M059J (cell line): ENCODE measurements around the gene ZMYM4. TPM values are rescaled to one million over a fixed set of nuclear protein-coding genes. Genes with fewer than 3 reads are reported as not detected.

Experiments
- DNase-seq: peaks from one replicate; pipeline ENCODE4 v3.0.0-alpha.2; 2012; ENCODE audit warnings: low read depth
- total RNA-seq: library from RNA; depleted of rRNA; stranded (reverse); fragments of >200 nt; shearing (Covaris generic); gene quantifications from 2 replicates; pipeline ENCODE4 v1.2.3, GENCODE V29; 2014

The ZMYM4 gene
- total RNA-seq, 1 experiment from 2014 or later: 36.1 TPM

DNA sequence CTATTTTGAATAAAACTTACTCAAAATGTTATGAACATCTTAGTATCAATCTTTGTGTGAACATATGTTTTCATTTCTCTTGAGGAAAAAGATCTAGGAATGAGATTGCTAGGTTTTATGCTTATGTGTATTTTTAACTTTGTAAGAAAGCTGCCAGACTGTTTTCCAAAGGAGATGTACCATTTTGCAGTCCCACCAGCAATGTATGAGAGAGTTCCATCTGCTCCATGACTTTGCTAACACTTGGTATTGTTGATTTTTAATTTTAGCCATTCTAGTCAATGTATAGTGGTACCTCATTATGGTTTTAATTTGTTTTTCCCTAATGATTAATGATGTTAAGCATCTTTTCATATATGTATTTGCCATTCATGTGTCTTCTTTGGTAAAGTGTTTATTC is 132.5 kb downstream of the ZMYM4 start:
- DNase-seq: no peak

GRCh38 chr1:35406103-35406502 is 137.6 kb downstream of the ZMYM4 start:
- no peak for DNase-seq

DNA sequence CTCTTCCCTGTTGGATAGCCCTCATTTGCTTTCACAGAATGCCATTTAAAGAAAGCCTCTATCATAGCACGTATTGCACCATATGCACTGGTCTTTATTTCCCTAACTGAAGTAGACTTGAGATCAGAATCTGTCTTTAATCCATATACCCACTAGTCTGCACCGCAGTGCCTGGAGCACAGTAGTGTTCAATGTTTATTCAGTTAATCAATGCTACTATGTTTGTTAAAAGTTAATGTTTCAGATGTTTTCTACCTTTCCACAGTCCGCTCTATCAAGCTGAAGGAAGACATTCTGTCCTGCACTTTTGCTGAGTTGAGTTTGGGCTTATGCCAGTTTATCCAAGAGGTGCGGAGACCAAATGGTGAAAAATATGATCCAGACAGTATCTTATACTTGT is 139.2 kb downstream of the ZMYM4 start:
- DNase-seq: no peak

- no peak for DNase-seq
Observed at GRCh38 chr1:35408925-35409324, 140.4 kb downstream of the ZMYM4 start.

- DNase-seq: no peak
Observed at GRCh38 chr1:35426097-35426586, 157.6 kb downstream of the ZMYM4 start.

DNA sequence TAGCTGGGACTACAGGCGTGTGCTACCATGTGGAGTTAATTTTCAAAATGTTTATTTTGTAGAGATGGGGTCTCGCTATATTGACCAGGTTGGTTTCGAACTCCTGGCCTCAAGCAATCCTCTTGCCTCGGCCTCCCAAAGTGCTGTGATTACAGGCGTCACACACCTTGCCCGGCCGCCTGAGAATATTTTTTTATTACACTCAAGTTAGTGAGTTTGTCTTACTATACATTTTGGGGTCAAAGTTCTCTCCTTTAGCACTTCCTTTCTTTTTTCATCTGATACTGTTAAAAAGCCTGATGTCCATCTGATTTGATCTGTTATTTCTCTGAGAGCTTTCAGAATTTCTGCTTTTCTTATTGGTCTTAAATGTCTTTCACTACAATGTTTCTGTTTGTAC is 159.9 kb downstream of the ZMYM4 start:
- DNase-seq: no peak

- no peak for DNase-seq
Observed at GRCh38 chr1:35430762-35431161, 162.3 kb downstream of the ZMYM4 start.

- no peak for DNase-seq
Observed at GRCh38 chr1:35431173-35431599, 162.7 kb downstream of the ZMYM4 start.

DNA sequence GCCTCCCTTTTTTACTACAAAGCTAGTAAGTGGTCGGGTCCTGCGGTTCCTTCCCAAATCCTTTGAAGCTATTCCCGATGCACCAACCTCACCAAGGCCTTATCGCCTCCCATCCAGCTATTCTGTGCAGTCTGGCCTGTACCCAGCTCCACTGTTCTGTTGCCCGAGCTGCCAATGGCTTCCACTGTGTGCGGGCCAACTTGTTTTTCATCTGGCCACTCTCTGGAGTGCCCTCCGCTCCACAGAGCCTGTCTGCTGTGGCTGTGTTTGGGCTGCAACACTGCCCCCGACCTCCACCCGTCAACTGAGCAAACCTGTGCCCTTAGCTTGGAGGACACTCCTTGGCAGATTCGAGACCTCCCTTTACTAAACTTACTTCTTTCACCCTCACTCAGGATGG is 163.7 kb downstream of the ZMYM4 start:
- no peak for DNase-seq

DNA sequence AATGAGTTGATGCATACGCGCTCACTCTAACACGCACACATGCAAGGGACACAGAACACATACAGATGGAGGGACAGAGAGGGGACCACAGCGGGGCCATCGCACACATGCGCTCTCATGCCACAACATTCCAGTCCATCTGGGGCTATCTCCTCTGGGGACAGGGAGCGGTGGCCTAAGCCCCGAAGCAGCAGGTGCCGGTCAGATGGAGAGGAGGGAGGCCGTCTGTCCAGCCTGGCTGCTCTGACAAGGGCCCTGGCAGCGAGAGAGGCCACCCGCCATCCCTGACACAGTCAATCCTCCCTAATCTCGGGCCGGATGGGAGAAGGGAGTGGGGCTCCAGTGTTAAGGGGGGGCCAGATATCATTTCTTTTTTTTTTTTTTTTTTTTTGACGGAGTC is 165.2 kb downstream of the ZMYM4 start:
- DNase-seq: no peak

- no peak for DNase-seq
Observed at GRCh38 chr1:35434703-35435102, 166.2 kb downstream of the ZMYM4 start.

- no peak for DNase-seq
Observed at GRCh38 chr1:35436078-35436477, 167.6 kb downstream of the ZMYM4 start.

DNA sequence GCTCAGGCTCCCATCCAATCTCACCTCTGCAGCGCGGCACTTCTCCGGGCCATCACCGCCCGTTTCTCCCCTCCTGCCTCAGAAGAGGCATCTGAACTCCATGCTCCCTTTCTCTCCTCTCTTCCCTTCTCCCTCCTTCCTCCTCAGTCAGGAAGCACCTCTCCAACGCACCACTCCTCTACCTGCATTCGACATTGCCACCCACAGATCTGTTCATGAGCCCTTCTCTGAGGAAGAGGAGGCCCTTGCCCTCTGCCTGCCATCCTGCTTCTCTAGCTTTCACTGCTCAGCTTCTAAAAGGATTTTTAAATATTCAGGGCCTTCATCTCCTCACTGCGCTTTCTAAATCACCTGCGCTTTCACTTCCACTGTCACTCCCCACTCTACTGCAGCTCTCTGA is 168.7 kb downstream of the ZMYM4 start:
- DNase-seq: no peak

DNA sequence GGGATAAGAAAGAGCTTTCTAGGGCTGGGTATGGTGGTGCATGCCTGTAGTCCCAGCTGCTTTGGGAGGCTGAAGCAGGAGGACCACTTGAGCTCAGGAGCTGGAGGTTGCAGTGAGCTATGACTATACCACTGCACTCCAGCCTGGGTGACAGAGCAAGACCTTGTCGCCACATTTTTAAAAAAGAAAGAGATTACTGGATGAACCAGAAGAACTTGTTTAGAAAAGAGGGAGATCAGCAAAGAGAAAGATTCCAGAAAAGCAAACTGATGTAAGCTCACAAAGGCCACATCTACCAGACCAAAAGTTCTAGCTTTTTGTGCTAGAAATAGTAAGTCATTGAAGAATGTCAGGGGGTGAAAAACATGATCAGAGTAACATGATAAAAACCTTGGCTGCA is 171.1 kb downstream of the ZMYM4 start:
- DNase-seq: no peak

GRCh38 chr1:35441926-35442579 is 173.5 kb downstream of the ZMYM4 start:
- no peak for DNase-seq

GRCh38 chr1:35442734-35443133 is 174.2 kb downstream of the ZMYM4 start:
- DNase-seq: no peak

GRCh38 chr1:35443768-35444518 is 175.4 kb downstream of the ZMYM4 start:
- no peak for DNase-seq

DNA sequence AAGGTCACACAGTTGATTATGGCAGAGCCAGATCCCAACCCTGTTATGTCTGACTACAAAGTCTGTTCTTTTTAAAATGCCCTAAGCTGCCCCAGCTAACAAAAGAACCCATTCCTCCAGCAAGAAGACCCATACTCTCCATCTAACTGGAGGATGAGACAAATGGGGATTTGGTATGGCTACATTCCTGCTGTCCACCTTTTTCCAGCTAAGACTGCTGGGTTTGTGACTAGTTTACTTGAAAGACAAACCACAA is 175.9 kb downstream of the ZMYM4 start:
- DNase-seq: no peak

DNA sequence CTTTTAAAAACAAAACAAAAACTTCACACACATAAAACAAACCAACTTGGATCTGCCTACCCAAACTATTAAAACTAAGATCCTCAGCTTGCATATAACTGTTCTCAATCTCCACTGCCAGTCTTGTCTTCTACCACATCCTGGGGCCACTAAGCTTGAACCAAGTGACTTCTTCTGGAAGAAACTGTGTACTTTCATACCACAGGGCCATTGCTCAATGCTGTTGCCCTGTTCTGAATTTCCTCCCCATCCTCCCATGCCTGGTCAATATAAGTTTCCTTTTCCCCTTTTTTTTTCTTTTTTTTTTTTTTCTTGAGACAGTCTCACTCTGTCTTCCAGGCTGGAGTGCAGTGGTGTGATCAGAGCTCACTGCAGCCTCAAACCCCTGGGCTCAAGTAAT is 178.8 kb downstream of the ZMYM4 start:
- no peak for DNase-seq

DNA sequence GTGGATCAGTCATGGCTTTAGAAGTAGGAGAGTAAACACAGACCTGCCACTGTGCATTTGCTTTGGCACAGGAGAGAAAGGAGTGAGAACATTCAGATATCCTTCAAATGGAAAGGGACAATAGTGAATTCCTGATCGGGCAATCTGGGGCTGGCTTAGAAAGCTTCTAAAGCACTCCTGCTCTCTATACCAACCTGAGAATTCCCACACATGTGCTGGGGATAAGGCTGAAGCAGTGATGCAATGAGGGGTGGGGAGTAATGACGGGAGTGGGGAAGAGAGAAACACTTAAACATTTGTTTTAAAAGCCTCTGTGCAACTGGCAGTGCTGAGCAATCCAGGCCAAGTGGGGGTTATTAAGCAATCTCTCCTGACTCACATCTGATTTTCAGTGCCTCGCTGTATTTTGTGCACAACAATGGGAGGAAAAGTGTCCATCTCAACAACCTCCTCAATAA is 179.9 kb downstream of the ZMYM4 start:
- DNase-seq: peak; percentile 84

DNA sequence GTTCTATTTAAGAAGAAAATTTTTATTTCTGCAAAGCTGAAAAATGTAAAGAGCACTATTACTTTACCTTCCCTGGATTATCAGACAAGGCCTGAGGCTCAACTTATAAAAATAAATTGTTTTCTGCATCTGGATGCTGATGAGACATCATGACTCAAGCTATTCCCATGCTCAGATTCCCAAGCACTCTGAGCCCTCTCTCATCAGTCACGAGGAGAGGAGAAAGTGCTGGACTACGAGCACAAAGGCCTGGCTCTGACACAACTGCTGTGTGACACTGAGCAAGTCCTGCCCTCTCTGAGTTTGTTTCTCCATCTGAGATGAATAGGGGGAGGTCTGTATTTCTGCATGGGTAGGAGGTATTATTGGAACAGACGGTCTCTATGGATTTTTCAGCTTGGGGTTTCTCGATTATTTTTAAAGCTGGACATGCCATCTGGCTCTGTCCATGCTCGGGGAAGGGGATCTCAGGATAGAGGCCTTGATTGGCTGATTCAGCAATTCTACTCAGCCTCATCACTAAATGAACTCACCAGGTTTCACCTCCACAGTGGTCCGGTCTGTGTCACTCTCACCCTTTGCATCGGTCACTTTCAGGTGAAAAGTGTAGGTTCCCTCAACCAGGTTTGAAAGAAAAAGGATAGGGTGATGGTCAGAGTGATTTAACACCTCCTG is 181.0 kb downstream of the ZMYM4 start:
- peak; percentile 91 for DNase-seq

DNA sequence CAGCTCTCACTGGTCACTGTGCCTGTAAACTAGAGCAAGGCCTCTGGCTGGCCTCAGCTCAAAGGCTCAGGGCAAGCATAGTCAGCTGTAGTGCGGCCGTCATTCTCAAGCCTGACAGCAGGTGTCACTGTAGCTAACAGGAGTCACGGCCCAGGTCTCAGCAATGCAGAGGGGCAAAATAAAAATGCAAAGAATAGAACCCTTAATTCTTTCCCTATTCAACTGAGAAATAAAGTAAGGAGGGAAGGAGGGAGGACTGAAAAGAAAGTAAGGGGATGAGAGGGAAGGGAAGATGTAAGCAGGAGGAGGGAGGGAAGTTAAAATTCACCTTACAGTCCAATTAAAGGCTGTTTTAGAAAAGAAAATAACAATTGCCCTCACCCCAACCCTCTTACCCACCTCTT is 182.6 kb downstream of the ZMYM4 start:
- DNase-seq: peak; percentile 68
